ENCODE measurements around the gene SORBS2. TPM values are rescaled to one million over a fixed set of nuclear protein-coding genes. Genes with fewer than 3 reads are reported as not detected.

The SORBS2 gene
- polyA plus RNA-seq, 2 donors = 22.7 to 33.4 TPM

- Histone ChIP-seq H3K9me3 (ENCODE audit: control insufficient read depth in 2 of 2, insufficient read depth in 1 of 2, low read depth in 1 of 2, low read length in 1 of 2) (no peaks in the 10 kb centered on the region), H3K4me3 (ENCODE audit: low read depth in 1 of 2, low read length in 2 of 2) (no peak overlapping the region), H3K27ac (ENCODE audit: low read depth in 2 of 2, low read length in 1 of 2) (peak overlapping the region in 1 of 2 donors; percentile 53), H3K4me1 (ENCODE audit: control insufficient read depth in 2 of 2, insufficient read depth in 2 of 2, low read length in 1 of 2) (no peaks in the 10 kb centered on the region), H3K27me3 (ENCODE audit: control insufficient read depth in 1 of 2, insufficient read depth in 2 of 2, low read length in 2 of 2) (no peaks in the 10 kb centered on the region), H3K36me3 (ENCODE audit: control insufficient read depth in 2 of 2, insufficient read depth in 2 of 2, low read length in 1 of 2) (no peaks in the 10 kb centered on the region)
- 73 to 84% methylated on average over 6 of the region's 6 CpGs for WGBS, 2 donors
Measured at GRCh38 chr4:185825737-185826136, 13.7 kb upstream of the SORBS2 start.

- H3K9me3 ChIP-seq (ENCODE audit: control insufficient read depth in 2 of 2, insufficient read depth in 1 of 2, low read depth in 1 of 2, low read length in 1 of 2) = peaks cover 0 to 4% of the 10 kb centered on the region in 2 donors
- no peaks in the 10 kb centered on the region for H3K36me3 ChIP-seq (ENCODE audit: control insufficient read depth in 2 of 2, insufficient read depth in 2 of 2, low read length in 1 of 2)
- no peaks in the 10 kb centered on the region for H3K4me1 ChIP-seq (ENCODE audit: control insufficient read depth in 2 of 2, insufficient read depth in 2 of 2, low read length in 1 of 2)
- no peaks in the 10 kb centered on the region for H3K27me3 ChIP-seq (ENCODE audit: control insufficient read depth in 1 of 2, insufficient read depth in 2 of 2, low read length in 2 of 2)
- no peak overlapping the region for H3K4me3 ChIP-seq (ENCODE audit: low read depth in 1 of 2, low read length in 2 of 2)
- 78 to 82% methylated on average over 10 of the region's 10 CpGs for WGBS, 2 donors
- no peak overlapping the region for H3K27ac ChIP-seq (ENCODE audit: low read depth in 2 of 2, low read length in 1 of 2)
Measured at GRCh38 chr4:185822791-185823190, 10.8 kb upstream of the SORBS2 start.

GRCh38 chr4:185821029-185821419, 9.0 kb upstream of the SORBS2 start:
- WGBS, 2 donors = 80 to 94% methylated on average over 11 of the region's 11 CpGs
- Histone ChIP-seq H3K27me3 (ENCODE audit: control insufficient read depth in 1 of 2, insufficient read depth in 2 of 2, low read length in 2 of 2) (no peaks in the 10 kb centered on the region), H3K27ac (ENCODE audit: low read depth in 2 of 2, low read length in 1 of 2) (no peak overlapping the region), H3K36me3 (ENCODE audit: control insufficient read depth in 2 of 2, insufficient read depth in 2 of 2, low read length in 1 of 2) (no peaks in the 10 kb centered on the region), H3K4me3 (ENCODE audit: low read depth in 1 of 2, low read length in 2 of 2) (no peak overlapping the region), H3K9me3 (ENCODE audit: control insufficient read depth in 2 of 2, insufficient read depth in 1 of 2, low read depth in 1 of 2, low read length in 1 of 2) (peaks cover 0 to 4% of the 10 kb centered on the region in 2 donors), H3K4me1 (ENCODE audit: control insufficient read depth in 2 of 2, insufficient read depth in 2 of 2, low read length in 1 of 2) (peaks cover 0 to 3% of the 10 kb centered on the region in 2 donors)

GRCh38 chr4:185820146-185821028, 8.4 kb upstream of the SORBS2 start:
- Histone ChIP-seq H3K4me3 (ENCODE audit: low read depth in 1 of 2, low read length in 2 of 2) (no peak overlapping the region), H3K4me1 (ENCODE audit: control insufficient read depth in 2 of 2, insufficient read depth in 2 of 2, low read length in 1 of 2) (peaks cover 0 to 3% of the 10 kb centered on the region in 2 donors), H3K9me3 (ENCODE audit: control insufficient read depth in 2 of 2, insufficient read depth in 1 of 2, low read depth in 1 of 2, low read length in 1 of 2) (peaks cover 0 to 4% of the 10 kb centered on the region in 2 donors), H3K27ac (ENCODE audit: low read depth in 2 of 2, low read length in 1 of 2) (no peak overlapping the region), H3K36me3 (ENCODE audit: control insufficient read depth in 2 of 2, insufficient read depth in 2 of 2, low read length in 1 of 2) (no peaks in the 10 kb centered on the region), H3K27me3 (ENCODE audit: control insufficient read depth in 1 of 2, insufficient read depth in 2 of 2, low read length in 2 of 2) (no peaks in the 10 kb centered on the region)
- 73 to 83% methylated on average over 29 of the region's 29 CpGs for WGBS, 2 donors

GRCh38 chr4:185819144-185819543, 7.2 kb upstream of the SORBS2 start:
- no peaks in the 10 kb centered on the region for H3K27me3 ChIP-seq (ENCODE audit: control insufficient read depth in 1 of 2, insufficient read depth in 2 of 2, low read length in 2 of 2)
- H3K4me1 ChIP-seq (ENCODE audit: control insufficient read depth in 2 of 2, insufficient read depth in 2 of 2, low read length in 1 of 2) = peaks cover 0 to 3% of the 10 kb centered on the region in 2 donors
- H3K9me3 ChIP-seq (ENCODE audit: control insufficient read depth in 2 of 2, insufficient read depth in 1 of 2, low read depth in 1 of 2, low read length in 1 of 2) = peaks cover 0 to 4% of the 10 kb centered on the region in 2 donors
- no peaks in the 10 kb centered on the region for H3K36me3 ChIP-seq (ENCODE audit: control insufficient read depth in 2 of 2, insufficient read depth in 2 of 2, low read length in 1 of 2)
- WGBS, 2 donors = 86 to 90% methylated on average over 5 of the region's 5 CpGs
- no peak overlapping the region for H3K4me3 ChIP-seq (ENCODE audit: low read depth in 1 of 2, low read length in 2 of 2)
- H3K27ac ChIP-seq (ENCODE audit: low read depth in 2 of 2, low read length in 1 of 2) = no peak overlapping the region

GRCh38 chr4:185817403-185817818, 5.4 kb upstream of the SORBS2 start:
- Histone ChIP-seq H3K4me1 (ENCODE audit: control insufficient read depth in 2 of 2, insufficient read depth in 2 of 2, low read length in 1 of 2) (peaks cover 0 to 3% of the 10 kb centered on the region in 2 donors), H3K4me3 (ENCODE audit: low read depth in 1 of 2, low read length in 2 of 2) (no peak overlapping the region), H3K27ac (ENCODE audit: low read depth in 2 of 2, low read length in 1 of 2) (peak overlapping the region; percentile 20 to 53), H3K27me3 (ENCODE audit: control insufficient read depth in 1 of 2, insufficient read depth in 2 of 2, low read length in 2 of 2) (no peaks in the 10 kb centered on the region), H3K9me3 (ENCODE audit: control insufficient read depth in 2 of 2, insufficient read depth in 1 of 2, low read depth in 1 of 2, low read length in 1 of 2) (peaks cover 0 to 4% of the 10 kb centered on the region in 2 donors), H3K36me3 (ENCODE audit: control insufficient read depth in 2 of 2, insufficient read depth in 2 of 2, low read length in 1 of 2) (no peaks in the 10 kb centered on the region)
- WGBS, 2 donors = 35 to 41% methylated on average over 8 of the region's 8 CpGs

GRCh38 chr4:185813133-185813532, 1.1 kb upstream of the SORBS2 start:
- 93 to 99% methylated on average over 8 of the region's 8 CpGs for WGBS, 2 donors
- no peaks in the 10 kb centered on the region for H3K27me3 ChIP-seq (ENCODE audit: control insufficient read depth in 1 of 2, insufficient read depth in 2 of 2, low read length in 2 of 2)
- no peaks in the 10 kb centered on the region for H3K36me3 ChIP-seq (ENCODE audit: control insufficient read depth in 2 of 2, insufficient read depth in 2 of 2, low read length in 1 of 2)
- H3K4me3 ChIP-seq (ENCODE audit: low read depth in 1 of 2, low read length in 2 of 2) = no peak overlapping the region
- no peaks in the 10 kb centered on the region for H3K9me3 ChIP-seq (ENCODE audit: control insufficient read depth in 2 of 2, insufficient read depth in 1 of 2, low read depth in 1 of 2, low read length in 1 of 2)
- peaks cover 0 to 3% of the 10 kb centered on the region in 2 donors for H3K4me1 ChIP-seq (ENCODE audit: control insufficient read depth in 2 of 2, insufficient read depth in 2 of 2, low read length in 1 of 2)
- H3K27ac ChIP-seq (ENCODE audit: low read depth in 2 of 2, low read length in 1 of 2) = no peak overlapping the region

- 42 to 50% methylated on average over 13 of the region's 13 CpGs for WGBS, 2 donors
- Histone ChIP-seq H3K4me1 (ENCODE audit: control insufficient read depth in 2 of 2, insufficient read depth in 2 of 2, low read length in 1 of 2) (no peaks in the 10 kb centered on the region), H3K4me3 (ENCODE audit: low read depth in 1 of 2, low read length in 2 of 2) (peak overlapping the region; percentile 43 to 59), H3K27ac (ENCODE audit: low read depth in 2 of 2, low read length in 1 of 2) (no peak overlapping the region), H3K27me3 (ENCODE audit: control insufficient read depth in 1 of 2, insufficient read depth in 2 of 2, low read length in 2 of 2) (no peaks in the 10 kb centered on the region), H3K36me3 (ENCODE audit: control insufficient read depth in 2 of 2, insufficient read depth in 2 of 2, low read length in 1 of 2) (no peaks in the 10 kb centered on the region), H3K9me3 (ENCODE audit: control insufficient read depth in 2 of 2, insufficient read depth in 1 of 2, low read depth in 1 of 2, low read length in 1 of 2) (no peaks in the 10 kb centered on the region)
Measured at GRCh38 chr4:185810746-185811508, 1.1 kb downstream of the SORBS2 start.

- 57 to 77% methylated on average over 4 of the region's 4 CpGs for WGBS, 2 donors
- no peaks in the 10 kb centered on the region for H3K4me1 ChIP-seq (ENCODE audit: control insufficient read depth in 2 of 2, insufficient read depth in 2 of 2, low read length in 1 of 2)
- H3K9me3 ChIP-seq (ENCODE audit: control insufficient read depth in 2 of 2, insufficient read depth in 1 of 2, low read depth in 1 of 2, low read length in 1 of 2) = no peaks in the 10 kb centered on the region
- H3K27ac ChIP-seq (ENCODE audit: low read depth in 2 of 2, low read length in 1 of 2) = no peak overlapping the region
- peak overlapping the region in 1 of 2 donors; percentile 28 for H3K4me3 ChIP-seq (ENCODE audit: low read depth in 1 of 2, low read length in 2 of 2)
- H3K36me3 ChIP-seq (ENCODE audit: control insufficient read depth in 2 of 2, insufficient read depth in 2 of 2, low read length in 1 of 2) = no peaks in the 10 kb centered on the region
- H3K27me3 ChIP-seq (ENCODE audit: control insufficient read depth in 1 of 2, insufficient read depth in 2 of 2, low read length in 2 of 2) = no peaks in the 10 kb centered on the region
Measured at GRCh38 chr4:185809533-185810071, 2.4 kb downstream of the SORBS2 start.
